HG03565 (cell line): ENCODE results near the gene RTP4.
A peak's percentile ranks its signal among the peaks of the same experiment; 100 is the strongest.
"Not testable (repeated sequence)": the region's sequence is repeated elsewhere in the genome, so short reads cannot be mapped to it uniquely, and the experiment has no call there.

Source experiments
- ATAC-seq: cut with Tn5 transposase; IDR thresholded peaks from one replicate; pipeline ENCODE4 v1.9.1; 2021; ENCODE audit warnings: mild to moderate bottlenecking, moderate library complexity; ENCODE audit not compliant: unreplicated experiment

RTP4 gene

GRCh38 chr3:187367561-187368103, 553 bp upstream of the RTP4 start:
- no peak for ATAC-seq

GRCh38 chr3:187369089-187369447, 883 bp downstream of the RTP4 start:
- peak; percentile 29 for ATAC-seq

- no peak for ATAC-seq
These were observed 1.9 kb downstream of the RTP4 start for GRCh38 chr3:187370051-187370450.

GRCh38 chr3:187375581-187375980, 7.4 kb downstream of the RTP4 start:
- ATAC-seq = no peak

GRCh38 chr3:187377842-187378241, 9.7 kb downstream of the RTP4 start:
- no peak for ATAC-seq

GRCh38 chr3:187382609-187383151, 14.5 kb downstream of the RTP4 start:
- no peak for ATAC-seq

- no peak for ATAC-seq
These were observed 15.1 kb downstream of the RTP4 start for GRCh38 chr3:187383246-187383645.

GRCh38 chr3:187385296-187385695, 17.1 kb downstream of the RTP4 start:
- no peak for ATAC-seq

- no peak for ATAC-seq
These were observed 28.5 kb downstream of the RTP4 start for GRCh38 chr3:187396661-187397060.

GRCh38 chr3:187398955-187399354, 30.8 kb downstream of the RTP4 start:
- no peak for ATAC-seq

- ATAC-seq = no peak
These were observed 32.6 kb downstream of the RTP4 start for GRCh38 chr3:187400756-187401155.

GRCh38 chr3:187401856-187402255, 33.7 kb downstream of the RTP4 start:
- ATAC-seq = no peak

- no peak for ATAC-seq
These were observed 35.6 kb downstream of the RTP4 start for GRCh38 chr3:187403768-187404288.

GRCh38 chr3:187406927-187407326, 38.7 kb downstream of the RTP4 start:
- no peak for ATAC-seq

GRCh38 chr3:187411991-187412781, 44.0 kb downstream of the RTP4 start:
- ATAC-seq = not testable (repeated sequence)
